ENCODE results near the gene MEIS3. TPM values are rescaled to one million over a fixed set of nuclear protein-coding genes. Genes with fewer than 3 reads are reported as not detected.

Gene MEIS3
- total and polyA plus RNA-seq, 9 of the 15 experiments (the other 6 are each of a cell fraction or from before 2014, with no cell fraction given): 0.06 to 0.80 (median 0.25) TPM; not detected in 1

DNA sequence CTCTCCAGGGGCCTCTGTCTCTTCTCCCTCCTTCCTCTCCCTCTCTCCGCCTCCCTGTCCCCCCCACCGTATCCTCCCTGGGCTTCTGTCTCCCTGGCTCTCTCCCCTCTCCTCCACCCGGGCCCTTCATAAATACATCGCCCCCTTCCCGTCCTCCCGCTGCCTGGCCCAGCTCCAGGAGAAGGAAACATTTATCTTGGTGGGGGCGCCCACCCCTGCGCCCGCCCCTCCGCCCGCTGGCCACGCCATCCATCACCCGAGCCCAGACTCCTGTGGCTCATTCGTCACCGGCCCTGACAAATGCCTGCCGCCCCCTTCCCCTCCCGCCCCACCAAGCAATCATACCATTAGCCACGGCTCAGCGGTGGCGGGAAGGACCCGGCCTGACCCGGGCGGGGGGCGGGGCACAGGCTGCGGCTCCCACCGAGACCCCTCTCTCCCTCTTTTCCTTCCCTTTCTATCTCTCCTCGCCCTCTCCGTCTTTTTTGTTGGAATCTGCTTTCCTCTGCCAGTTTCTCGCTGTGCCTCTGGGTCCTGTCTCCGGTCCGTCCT lies 2.6 kb upstream of the MEIS3 start (continued):
- TF ChIP-seq, protein P1, sequence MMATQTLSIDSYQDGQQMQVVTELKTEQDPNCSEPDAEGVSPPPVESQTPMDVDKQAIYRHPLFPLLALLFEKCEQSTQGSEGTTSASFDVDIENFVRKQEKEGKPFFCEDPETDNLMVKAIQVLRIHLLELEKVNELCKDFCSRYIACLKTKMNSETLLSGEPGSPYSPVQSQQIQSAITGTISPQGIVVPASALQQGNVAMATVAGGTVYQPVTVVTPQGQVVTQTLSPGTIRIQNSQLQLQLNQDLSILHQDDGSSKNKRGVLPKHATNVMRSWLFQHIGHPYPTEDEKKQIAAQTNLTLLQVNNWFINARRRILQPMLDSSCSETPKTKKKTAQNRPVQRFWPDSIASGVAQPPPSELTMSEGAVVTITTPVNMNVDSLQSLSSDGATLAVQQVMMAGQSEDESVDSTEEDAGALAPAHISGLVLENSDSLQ (IDR thresholded peaks at IDR 0.05): peak; percentile 57; the same call in 1 of the 2 replicates
- TF ChIP-seq SRSF1 (IDR thresholded peaks at IDR 0.05; ENCODE audit: low read depth, low read length) (no peak), EWSR1 (IDR thresholded peaks at IDR 0.05; ENCODE audit: borderline replicate concordance, low read depth, partially characterized antibody) (no peak), CHD2 (IDR thresholded peaks at IDR 0.05; ENCODE audit: low read depth, low read length) (no peak), ZNF3 (CRISPR knock-in tag; IDR thresholded peaks at IDR 0.05) (no peak), ZNF436 (CRISPR knock-in tag; IDR thresholded peaks at IDR 0.05) (no peak), C11orf30 (IDR thresholded peaks at IDR 0.05; ENCODE audit: low read depth) (no peak), ZNF316 (IDR thresholded peaks at IDR 0.05) (no peak), YY1 (IDR thresholded peaks at IDR 0.05; ENCODE audit: borderline replicate concordance in 1 of 3, control insufficient read depth in 1 of 3, extremely low read depth in 1 of 3, insufficient read depth in 3 of 3, insufficient read length in 1 of 3, insufficient replicate concordance in 2 of 3, low read depth in 1 of 3, low read length in 2 of 3) (no peak)
- TF ChIP-seq, protein P2, sequence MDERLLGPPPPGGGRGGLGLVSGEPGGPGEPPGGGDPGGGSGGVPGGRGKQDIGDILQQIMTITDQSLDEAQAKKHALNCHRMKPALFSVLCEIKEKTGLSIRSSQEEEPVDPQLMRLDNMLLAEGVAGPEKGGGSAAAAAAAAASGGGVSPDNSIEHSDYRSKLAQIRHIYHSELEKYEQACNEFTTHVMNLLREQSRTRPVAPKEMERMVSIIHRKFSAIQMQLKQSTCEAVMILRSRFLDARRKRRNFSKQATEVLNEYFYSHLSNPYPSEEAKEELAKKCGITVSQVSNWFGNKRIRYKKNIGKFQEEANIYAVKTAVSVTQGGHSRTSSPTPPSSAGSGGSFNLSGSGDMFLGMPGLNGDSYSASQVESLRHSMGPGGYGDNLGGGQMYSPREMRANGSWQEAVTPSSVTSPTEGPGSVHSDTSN (CRISPR knock-in tag; IDR thresholded peaks at IDR 0.05; ENCODE audit: low read depth): no peak
- TF ChIP-seq, protein P2 (tag; conservative IDR thresholded peaks at IDR 0.05; ENCODE audit: low read depth): no peak
